Activated CD4-positive, alpha-beta T cell treated with anti-CD3 and anti-CD28 coated beads, Interleukin-2, amount 50 U/mL, for 24 hours (primary cell): ENCODE results near the gene AKR1C3.
"Not testable (repeated sequence)": the region's sequence is repeated elsewhere in the genome, so short reads cannot be mapped to it uniquely, and the experiment has no call there.

Experiments
- DNase-seq, 2 donors: peaks; one replicate each; pipeline ENCODE4 v3.0.0-alpha.2; 2020; ENCODE audit warnings: low read depth in 1 of 2, low spot score in 1 of 2

The AKR1C3 gene

DNA sequence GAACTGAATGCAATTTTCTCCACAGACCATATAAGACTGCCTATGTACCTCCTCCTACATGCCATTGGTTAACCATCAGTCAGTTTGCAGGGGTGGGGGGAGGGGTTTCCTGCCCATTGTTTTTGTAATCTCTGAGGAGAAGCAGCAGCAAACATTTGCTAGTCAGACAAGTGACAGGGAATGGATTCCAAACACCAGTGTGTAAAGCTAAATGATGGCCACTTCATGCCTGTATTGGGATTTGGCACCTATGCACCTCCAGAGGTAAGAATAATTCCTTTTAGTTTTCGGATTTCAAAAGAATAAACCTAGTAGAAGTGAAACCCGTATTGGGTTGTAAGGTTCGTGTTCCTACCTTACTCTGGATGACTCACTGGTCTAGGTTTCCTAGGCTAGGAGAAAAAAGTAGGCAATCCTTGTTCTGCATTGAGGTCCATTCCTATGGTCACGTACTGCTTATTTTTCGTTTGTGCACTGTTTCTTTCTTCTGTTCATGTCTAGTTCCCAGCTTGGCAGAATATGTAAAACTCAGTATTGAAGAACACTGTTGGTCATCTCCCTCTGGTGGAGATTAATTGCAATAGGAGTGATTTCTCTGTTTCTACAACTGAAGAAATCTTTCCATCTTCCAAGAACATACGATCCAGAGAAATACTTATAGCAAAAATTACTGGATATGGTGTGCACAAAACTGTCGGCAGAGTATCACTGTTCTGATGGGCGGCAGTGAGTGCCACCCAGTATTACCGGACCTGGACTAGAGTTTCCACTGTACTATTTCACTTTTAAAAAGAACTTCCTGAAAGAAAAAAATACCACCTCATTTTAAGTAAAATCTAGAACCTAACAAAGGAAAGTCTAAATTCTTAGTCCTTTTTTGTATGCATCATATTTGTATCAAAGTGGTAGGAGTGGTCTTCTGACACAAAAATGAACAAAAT, at the start of gene AKR1C3:
AKR1C3 (plus strand) TSS at position 150 of the 941 bp plus-strand sequence; CDS start at position 181, 31 bp downstream.
- no peak for DNase-seq

DNA sequence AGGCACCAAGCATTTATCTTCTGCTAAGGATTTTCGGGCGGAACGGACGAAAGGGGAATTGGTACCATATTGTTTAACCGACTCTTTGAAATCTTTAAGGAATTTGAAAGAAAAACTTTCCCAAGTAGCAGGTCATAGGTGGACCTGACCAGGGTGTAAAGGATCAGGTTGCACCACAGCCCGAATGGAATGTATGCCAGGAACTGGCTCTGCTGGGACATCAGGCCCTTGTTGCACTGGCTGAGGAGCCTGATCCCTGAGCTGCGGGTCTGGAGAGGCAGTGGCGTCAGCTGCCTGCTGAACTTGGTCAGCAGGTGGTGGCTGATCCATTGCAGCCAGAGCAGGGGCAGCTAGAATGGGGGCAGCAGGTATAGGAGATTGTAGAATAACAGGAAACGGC, 49.1 kb upstream of the AKR1C3 start:
- no peak for DNase-seq

DNA sequence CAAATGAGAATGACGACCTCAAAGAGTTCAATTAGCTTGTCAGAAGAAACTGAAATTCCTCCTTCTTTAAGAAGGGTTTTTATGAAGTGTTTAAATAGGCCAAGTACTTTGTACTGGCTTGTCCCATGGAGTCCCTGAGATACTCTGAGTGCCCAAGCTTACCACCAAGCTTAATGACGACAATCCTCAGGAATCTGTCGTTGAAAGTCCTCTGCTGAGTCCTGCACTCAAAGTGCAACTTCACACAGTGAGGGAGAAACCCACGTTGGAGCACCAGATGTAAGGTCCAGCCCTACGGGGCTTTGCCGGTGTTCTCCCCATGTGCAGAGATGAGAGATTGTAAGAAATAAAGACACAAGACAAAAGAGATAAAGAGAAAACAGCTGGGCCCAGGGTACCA, 47.8 kb upstream of the AKR1C3 start:
- DNase-seq, result no peak

- DNase-seq, result not testable (repeated sequence)
Observed at GRCh38 chr10:5047055-5047454, 47.2 kb upstream of the AKR1C3 start.

- no peak for DNase-seq
Observed at GRCh38 chr10:5047912-5048628, 46.1 kb upstream of the AKR1C3 start.

- not testable (repeated sequence) for DNase-seq
Observed at GRCh38 chr10:5052951-5053500, 41.2 kb upstream of the AKR1C3 start.

DNA sequence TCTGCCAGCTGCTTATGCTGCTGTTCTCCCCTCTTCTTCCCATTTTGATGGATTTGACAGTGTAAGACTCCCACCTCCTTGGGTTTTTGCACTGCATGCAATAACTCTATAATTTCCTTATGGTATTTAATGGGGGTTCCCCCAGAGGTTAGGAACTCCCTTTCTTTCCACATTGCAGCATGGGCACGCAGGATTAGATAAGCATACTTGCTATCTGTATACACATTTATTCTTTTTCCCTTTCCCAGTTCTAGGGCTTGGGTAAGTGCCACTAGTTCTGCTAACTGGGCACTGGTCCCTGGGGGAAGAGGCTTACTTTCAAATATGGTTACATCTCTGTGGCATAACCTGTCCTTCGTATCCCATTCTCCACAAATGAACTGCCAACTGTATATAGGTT, 39.4 kb upstream of the AKR1C3 start:
- not testable (repeated sequence) for DNase-seq

DNA sequence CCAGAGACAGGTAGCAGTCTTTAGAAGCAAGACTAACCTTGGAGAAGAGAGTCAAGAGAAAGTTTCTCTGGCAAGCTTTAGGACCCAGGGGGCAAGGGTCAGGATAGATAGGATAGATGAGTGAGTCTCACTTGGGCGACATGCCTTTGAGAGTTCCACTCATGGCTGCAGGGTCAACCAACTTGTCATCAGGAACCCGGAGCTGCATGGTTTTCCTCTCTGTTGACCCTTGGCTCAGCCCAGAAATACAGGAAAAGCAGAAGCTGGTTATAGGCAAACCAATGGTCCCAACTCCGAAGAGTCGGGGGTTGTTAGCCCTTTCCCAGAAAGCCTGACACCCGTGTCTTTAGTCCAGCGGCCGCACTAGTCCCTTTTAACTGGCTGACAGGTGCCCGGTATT, 34.9 kb upstream of the AKR1C3 start:
- DNase-seq, result not testable (repeated sequence)

- DNase-seq, result not testable (repeated sequence)
Observed at GRCh38 chr10:5060791-5061190, 33.4 kb upstream of the AKR1C3 start.

DNA sequence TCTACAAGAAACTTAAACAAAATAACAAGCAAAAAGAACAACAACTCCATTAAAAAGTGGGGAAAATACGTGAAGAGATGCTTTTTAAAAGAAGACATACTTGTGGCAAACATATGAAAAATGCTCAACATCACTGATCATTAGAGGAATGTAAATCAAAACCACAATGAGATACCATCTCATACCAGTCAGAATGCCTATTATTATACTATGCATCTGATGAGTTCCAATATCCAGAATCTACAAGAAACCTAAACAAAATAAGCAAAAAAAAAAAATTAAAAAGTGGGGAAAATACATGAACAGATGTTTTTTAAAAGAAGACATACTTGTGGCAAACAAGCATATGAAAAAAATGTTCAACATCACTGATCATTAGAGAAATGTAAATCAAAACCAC, 29.6 kb upstream of the AKR1C3 start:
- no peak for DNase-seq

DNA sequence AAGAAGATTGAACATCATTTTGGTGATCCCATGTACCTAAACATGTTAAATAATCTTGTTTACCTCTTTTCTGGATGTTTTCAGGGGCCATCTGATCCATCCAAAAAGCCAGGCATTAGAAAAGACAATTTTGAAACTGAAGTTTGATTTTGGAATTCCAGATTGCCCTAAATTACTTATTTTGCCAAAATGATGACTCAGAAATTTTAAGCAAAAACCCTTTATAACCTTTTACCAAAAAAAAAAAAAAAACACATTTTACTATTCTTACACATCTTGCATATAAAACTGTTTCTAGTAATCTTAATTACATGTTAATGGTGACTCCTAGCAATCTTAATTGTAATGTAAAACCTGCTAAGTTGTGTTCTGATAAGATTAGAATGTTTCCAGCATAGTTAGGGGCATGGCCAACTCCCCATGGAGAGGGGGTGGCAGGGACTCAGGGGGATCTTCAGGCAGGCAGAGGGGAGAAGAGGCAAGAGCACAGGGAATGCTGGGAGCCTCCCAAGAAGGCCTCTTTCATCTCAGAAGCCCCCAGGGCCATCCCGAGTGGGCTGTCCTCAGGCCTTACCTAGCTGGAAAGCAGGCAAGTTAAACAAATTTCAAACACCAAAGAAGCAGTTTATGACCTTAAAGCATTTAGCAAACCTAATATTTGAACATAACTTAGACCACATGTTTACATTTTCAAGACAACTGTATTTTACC, 25.8 kb upstream of the AKR1C3 start:
- DNase-seq, result no peak

- DNase-seq, result no peak
Observed at GRCh38 chr10:5070648-5071410, 23.4 kb upstream of the AKR1C3 start.

DNA sequence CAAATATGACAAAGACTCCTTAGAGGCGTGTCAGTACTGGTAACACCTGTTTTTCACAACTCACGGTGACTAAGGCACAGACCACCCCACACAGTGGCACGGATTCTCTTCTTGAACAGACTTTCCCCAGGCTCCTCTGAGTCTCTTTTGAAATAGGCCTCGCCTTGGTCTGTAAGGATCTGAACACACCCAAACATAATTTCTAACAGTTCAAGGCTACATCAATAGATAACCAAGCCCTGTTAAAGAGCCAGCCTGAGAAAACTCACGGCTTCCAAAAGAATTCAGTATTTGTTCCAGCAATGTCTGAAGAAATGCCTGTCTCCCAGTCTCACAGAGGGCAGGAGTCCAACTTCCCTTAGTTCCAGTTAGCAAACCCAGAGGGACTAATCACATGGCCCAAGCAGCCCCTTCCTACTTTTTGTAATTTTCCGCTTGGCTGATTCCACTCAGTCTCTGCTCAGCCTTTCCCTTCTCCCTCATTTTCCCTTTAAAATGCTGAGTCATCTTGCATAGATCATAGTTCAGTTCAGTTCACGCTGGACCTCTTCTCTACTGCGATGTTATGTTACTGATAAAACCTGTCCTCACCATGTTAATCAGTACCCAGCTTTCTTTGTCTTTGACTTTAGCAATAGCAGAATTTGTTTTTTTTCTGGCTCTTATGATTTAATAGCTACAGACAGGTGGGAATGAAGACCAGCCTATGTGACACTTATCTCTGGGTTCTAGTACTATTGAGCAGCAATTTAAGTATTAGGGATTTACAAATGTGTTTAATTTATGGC, 22.6 kb upstream of the AKR1C3 start:
- DNase-seq, result no peak

- no peak for DNase-seq
Observed at GRCh38 chr10:5073659-5074058, 20.6 kb upstream of the AKR1C3 start.

DNA sequence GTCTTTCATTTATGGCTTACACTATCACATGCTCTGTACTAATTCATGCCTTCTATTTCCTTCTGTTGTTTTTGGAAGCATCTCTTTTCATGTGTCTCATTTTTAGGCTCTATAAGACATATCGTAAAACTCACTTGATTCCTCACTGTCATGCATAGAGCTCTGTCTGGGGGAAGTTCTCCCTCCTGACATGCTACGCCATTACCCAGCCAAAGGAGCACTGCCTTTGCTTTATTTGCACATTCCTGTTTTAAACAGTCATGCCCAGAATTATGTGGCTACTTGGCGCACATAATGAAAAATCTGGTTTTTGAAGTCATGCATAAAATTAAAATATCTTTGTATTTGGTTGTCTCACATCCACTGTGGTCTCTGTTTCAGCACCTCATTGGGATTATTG, 17.6 kb upstream of the AKR1C3 start:
- no peak for DNase-seq

GRCh38 chr10:5078547-5079180, 15.6 kb upstream of the AKR1C3 start:
- no peak for DNase-seq

DNA sequence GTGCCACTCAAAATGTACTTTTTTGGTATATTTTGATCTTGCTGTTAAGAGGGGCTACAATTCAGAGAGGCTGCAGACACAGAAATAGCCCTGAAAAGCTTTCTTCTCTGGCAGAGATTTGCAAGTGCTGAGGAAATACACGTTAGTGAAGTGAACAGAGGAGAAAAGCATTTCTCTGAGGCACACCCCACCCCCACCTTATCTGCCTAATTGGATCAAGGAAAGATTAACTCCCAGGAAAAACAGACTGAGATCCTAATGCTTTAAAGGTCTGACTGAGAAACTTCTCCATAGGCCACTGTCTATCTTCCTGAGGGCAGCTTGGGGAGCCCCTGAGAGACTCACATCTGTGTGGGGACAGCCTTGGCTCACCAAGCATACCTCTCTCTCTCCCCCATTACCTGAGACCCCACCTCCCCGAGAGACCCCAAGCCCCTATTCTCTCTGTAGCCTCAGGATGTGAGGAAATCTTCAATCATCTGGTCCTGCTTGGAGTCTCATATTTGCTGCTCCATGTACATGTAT, 14.8 kb upstream of the AKR1C3 start:
- no peak for DNase-seq

DNA sequence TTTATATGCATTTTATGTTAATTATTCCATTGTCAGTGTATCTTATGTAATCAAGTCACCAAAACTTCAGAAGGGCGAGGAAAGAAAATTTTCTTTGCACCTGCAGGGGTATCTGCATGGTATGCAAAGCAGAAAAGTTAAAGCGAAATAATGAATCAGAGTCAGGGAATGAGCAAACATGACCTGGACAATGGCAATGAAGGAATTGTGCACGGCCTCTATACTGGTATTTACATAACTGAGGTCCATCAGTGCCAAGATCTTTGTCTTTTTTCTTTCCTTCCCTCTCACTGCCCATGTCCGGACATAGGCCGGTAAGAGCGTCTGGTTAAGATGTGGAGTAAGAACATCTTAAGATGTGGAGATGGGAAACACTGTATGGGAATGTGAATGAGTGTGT, 14.4 kb upstream of the AKR1C3 start:
- DNase-seq, result no peak

- no peak for DNase-seq
Observed at GRCh38 chr10:5081091-5081490, 13.1 kb upstream of the AKR1C3 start.
